Kidney (tissue), 14 donors: ENCODE results near the gene WNK2. TPM values are rescaled to one million over a fixed set of nuclear protein-coding genes. Genes with fewer than 3 reads are reported as not detected.
A peak's percentile ranks its signal among the peaks of the same experiment; 100 is the strongest.

ENCODE experiments used
- DNase-seq, 5 donors: peaks; one replicate each; pipeline ENCODE4 v3.0.0-alpha.2; 2013 to 2020
- FAIRE-seq: peaks from 2 replicates; lab custom pipeline; 2012; peaks lifted over from hg19 to GRCh38; lab: Jason Lieb, UNC
- H3K27ac ChIP-seq, 2 donors: one replicate each; pipeline ENCODE4 v1.7.0; 2013; ENCODE audit warnings: low read depth in 2 of 2, low read length in 2 of 2, inconsistent platforms in 1 of 2
- H3K27me3 ChIP-seq: one replicate; pipeline ENCODE4 v1.7.1; 2013; ENCODE audit warnings: low read length, inconsistent platforms; ENCODE audit not compliant: control insufficient read depth, insufficient read depth
- H3K36me3 ChIP-seq, 3 donors: one replicate each; pipeline versions ENCODE4 v1.7.0 to v1.7.1; 2013; ENCODE audit warnings: low read length in 3 of 3, control low read depth in 1 of 3, inconsistent platforms in 1 of 3; ENCODE audit not compliant: insufficient read depth in 3 of 3, control insufficient read depth in 2 of 3
- H3K4me1 ChIP-seq, 3 donors: one replicate each; pipeline versions ENCODE4 v1.7.0 to v1.7.1; 2013; ENCODE audit warnings: low read length in 3 of 3, inconsistent platforms in 1 of 3, low read depth in 1 of 3; ENCODE audit not compliant: control insufficient read depth in 2 of 3, insufficient read depth in 2 of 3
- H3K4me3 ChIP-seq, 3 donors: one replicate each; pipeline versions ENCODE4 v1.7.0 to v1.8.1; 2013; ENCODE audit warnings: low read length in 3 of 3, control low read depth in 1 of 3, inconsistent platforms in 1 of 3
- H3K9ac ChIP-seq, 3 donors: one replicate each; pipeline versions ENCODE4 v1.7.0 to v1.7.1; 2013; ENCODE audit warnings: low read length in 3 of 3, control low read depth in 1 of 3, inconsistent platforms in 1 of 3
- H3K9me3 ChIP-seq, 3 donors: one replicate each; pipeline versions ENCODE4 v1.7.0 to v1.7.1; 2013; ENCODE audit warnings: low read length in 3 of 3, control low read depth in 1 of 3, inconsistent platforms in 1 of 3; ENCODE audit not compliant: control insufficient read depth in 2 of 3, insufficient read depth in 1 of 3
- intact Hi-C: fragments of 100-400 bp; cut with DNase I; formaldehyde crosslinking; loops from one replicate; pipeline ENCODE4 v1.11.1; 2022
- polyA plus RNA-seq: library from polyadenylated mRNA; stranded (reverse); fragments of 350-450 nt; fragmentation: Illumina TruSeq; extraction: RNeasy Lipid Tissue Mini Kit (QIAGEN cat#74804); gene quantifications from one replicate; pipeline ENCODE4 v1.2.3, GENCODE V29; 2014; ENCODE audit warnings: low read depth, low replicate concordance; ENCODE audit not compliant: insufficient read depth
- total RNA-seq: library from RNA; stranded (reverse); fragmentation: NEBNext Ultra II Directional; extraction: Animal tissue kit (Norgen Biotek cat#: 25700); gene quantifications from one replicate; pipeline ENCODE4 v1.2.1, GENCODE V29; 2021
- TF ChIP-seq, protein P1 (sequence below): IDR thresholded peaks from 3 replicates; pipeline ENCODE4 v1.5.1; 2012; ENCODE audit warnings: mild to moderate bottlenecking, moderate library complexity, borderline replicate concordance; ENCODE audit not compliant: insufficient read depth; ENCODE audit errors: extremely low read depth
- donor health status: control.
- donor health status: control.
- donor health status: control.
- donor health status: control.
- donor health status: control.
- donor health status: DM: yes; HTN: yes; CAD: no.
- donor health status: Normal renal cell carcinoma (clear cell type).

WNK2 gene
- total and polyA plus RNA-seq, 2 donors from 2014 or later = 1.5 to 4.8 TPM

DNA sequence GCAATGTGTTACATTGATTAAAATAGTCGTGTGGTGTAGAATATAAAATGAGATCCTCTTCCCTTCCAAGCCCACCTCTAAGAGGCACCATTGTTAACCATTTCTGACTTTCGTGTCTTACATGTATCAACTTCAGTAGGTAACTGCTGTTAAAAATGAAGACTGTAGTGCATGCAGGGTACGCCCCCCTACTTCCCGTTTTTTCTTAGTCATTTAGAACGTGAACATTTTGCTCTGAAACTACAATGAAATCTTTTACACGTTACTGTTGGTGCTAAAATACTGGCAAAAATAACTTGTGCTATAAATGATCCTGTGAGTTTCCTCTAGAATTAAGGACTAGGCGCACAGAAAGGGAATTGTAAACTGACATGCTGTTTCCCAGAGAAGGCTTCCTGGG is 41.5 kb downstream of the WNK2 start:
- intact Hi-C loops = no loop called here

DNA sequence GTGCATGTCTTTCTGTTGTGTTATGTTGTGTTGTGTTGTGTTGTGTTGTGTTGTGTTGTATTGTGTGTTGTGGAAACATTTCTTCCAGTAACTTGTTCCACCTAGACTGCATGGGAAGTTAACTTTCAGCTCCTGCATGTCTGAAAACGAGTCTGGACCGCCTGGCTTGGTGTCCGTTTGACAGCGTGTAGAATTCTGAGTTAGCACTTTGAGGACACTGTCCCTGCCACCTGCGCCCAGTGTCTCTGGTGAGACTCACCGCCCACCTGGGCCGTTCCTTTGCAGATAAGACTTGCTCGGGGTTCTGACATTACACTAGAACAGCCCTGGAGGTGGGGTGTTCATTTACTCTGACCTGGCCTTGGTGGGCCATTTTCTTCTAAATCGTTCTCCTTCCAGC is 42.0 kb downstream of the WNK2 start:
- Histone ChIP-seq H3K9me3 (no peaks in the 10 kb centered on the region), H3K36me3 (no peaks in the 10 kb centered on the region), H3K9ac (no peak overlapping the region), H3K27ac (no peak overlapping the region), H3K4me3 (no peak overlapping the region), H3K4me1 (no peaks in the 10 kb centered on the region), H3K27me3 (no peaks in the 10 kb centered on the region)
- TF ChIP-seq, protein P1, sequence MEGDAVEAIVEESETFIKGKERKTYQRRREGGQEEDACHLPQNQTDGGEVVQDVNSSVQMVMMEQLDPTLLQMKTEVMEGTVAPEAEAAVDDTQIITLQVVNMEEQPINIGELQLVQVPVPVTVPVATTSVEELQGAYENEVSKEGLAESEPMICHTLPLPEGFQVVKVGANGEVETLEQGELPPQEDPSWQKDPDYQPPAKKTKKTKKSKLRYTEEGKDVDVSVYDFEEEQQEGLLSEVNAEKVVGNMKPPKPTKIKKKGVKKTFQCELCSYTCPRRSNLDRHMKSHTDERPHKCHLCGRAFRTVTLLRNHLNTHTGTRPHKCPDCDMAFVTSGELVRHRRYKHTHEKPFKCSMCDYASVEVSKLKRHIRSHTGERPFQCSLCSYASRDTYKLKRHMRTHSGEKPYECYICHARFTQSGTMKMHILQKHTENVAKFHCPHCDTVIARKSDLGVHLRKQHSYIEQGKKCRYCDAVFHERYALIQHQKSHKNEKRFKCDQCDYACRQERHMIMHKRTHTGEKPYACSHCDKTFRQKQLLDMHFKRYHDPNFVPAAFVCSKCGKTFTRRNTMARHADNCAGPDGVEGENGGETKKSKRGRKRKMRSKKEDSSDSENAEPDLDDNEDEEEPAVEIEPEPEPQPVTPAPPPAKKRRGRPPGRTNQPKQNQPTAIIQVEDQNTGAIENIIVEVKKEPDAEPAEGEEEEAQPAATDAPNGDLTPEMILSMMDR = no peak
- intact Hi-C loops = no loop called here
- no peak for FAIRE-seq
- peak in 1 of 5 donors; percentile 58 for DNase-seq

More for the DNA sequence above, 41.5 kb downstream of the WNK2 start:
- no peak overlapping the region for H3K4me3 ChIP-seq
- no peaks in the 10 kb centered on the region for H3K9me3 ChIP-seq
- no peak overlapping the region for H3K9ac ChIP-seq
- no peaks in the 10 kb centered on the region for H3K27me3 ChIP-seq
- no peak for DNase-seq
- no peak for FAIRE-seq
- H3K27ac ChIP-seq = no peak overlapping the region
- no peaks in the 10 kb centered on the region for H3K4me1 ChIP-seq
- TF ChIP-seq, protein P1 = no peak
- no peaks in the 10 kb centered on the region for H3K36me3 ChIP-seq

DNA sequence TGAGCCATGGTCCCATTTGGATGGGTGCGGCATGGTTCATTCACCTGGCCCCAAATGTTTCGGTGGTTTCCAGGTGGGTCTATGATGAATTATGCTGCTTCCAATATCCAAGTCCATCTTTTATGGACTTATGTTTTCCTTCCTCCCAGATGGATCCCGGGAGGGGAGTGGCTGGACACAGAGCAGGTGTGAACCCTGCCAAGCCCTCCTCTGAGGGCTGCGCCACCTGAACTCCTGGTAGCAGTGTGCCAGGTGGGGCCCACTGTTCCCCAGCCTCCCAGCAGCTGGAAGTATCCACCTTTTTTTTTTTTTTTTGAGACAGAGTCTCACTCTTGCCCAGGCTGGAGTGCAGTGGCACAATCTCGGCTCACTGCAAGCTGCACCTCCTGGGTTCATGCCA is 42.9 kb downstream of the WNK2 start:
- DNase-seq (peak in 1 of 5 donors; percentile 39), FAIRE-seq (no peak)
- Histone ChIP-seq H3K27ac (no peak overlapping the region), H3K9ac (no peak overlapping the region), H3K36me3 (no peaks in the 10 kb centered on the region), H3K9me3 (no peaks in the 10 kb centered on the region), H3K27me3 (no peaks in the 10 kb centered on the region), H3K4me3 (no peak overlapping the region), H3K4me1 (no peaks in the 10 kb centered on the region)
- TF ChIP-seq, protein P1 = no peak
- intact Hi-C loops = no loop called here

DNA sequence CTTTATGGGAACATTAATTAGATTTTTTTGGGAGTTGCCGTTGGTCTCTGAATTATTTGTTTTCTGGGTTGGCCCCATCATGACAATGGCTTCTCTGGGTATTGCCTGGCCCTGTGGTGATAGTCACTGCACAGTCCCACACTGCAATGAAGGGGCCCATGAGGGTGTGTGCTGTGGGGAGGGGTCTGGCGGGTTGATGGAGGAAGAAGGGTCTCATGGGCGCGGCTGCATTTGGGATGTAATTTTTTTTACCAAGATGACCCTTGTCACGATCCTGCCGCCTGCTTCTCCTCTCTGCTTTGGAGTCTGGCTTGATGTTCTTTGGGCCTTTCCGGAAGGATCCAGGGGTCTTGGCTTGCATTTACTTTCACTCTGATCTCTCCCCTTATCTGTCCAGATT is 44.1 kb downstream of the WNK2 start:
- Histone ChIP-seq H3K36me3 (no peaks in the 10 kb centered on the region), H3K4me1 (no peaks in the 10 kb centered on the region), H3K9ac (no peak overlapping the region), H3K27ac (no peak overlapping the region), H3K4me3 (no peak overlapping the region), H3K27me3 (no peaks in the 10 kb centered on the region), H3K9me3 (no peaks in the 10 kb centered on the region)
- no peak for DNase-seq
- FAIRE-seq = no peak
- intact Hi-C loops = no loop called here
- TF ChIP-seq, protein P1 = no peak
